GM21528 (cell line): ENCODE results near the gene AMFR.
A peak's percentile ranks its signal among the peaks of the same experiment; 100 is the strongest.

Source experiments
- ATAC-seq: cut with Tn5 transposase; IDR thresholded peaks from one replicate; pipeline ENCODE4 v1.9.1; 2021; ENCODE audit warnings: mild to moderate bottlenecking, moderate library complexity; ENCODE audit not compliant: unreplicated experiment, low FRiP score

Gene AMFR

GRCh38 chr16:56317998-56318826 lies 107.1 kb downstream of the AMFR start:
- peak; percentile 90 for ATAC-seq

GRCh38 chr16:56316545-56316944 lies 108.8 kb downstream of the AMFR start:
- ATAC-seq, result no peak

GRCh38 chr16:56315955-56316354 lies 109.4 kb downstream of the AMFR start:
- ATAC-seq, result no peak

GRCh38 chr16:56314244-56314850 lies 111.0 kb downstream of the AMFR start:
- ATAC-seq, result no peak

GRCh38 chr16:56312556-56312955 lies 112.8 kb downstream of the AMFR start:
- no peak for ATAC-seq

GRCh38 chr16:56312028-56312300 lies 113.4 kb downstream of the AMFR start:
- no peak for ATAC-seq
